OCI-LY7 (cell line): ENCODE results near the gene ANO6.

ENCODE experiments used
- CTCF ChIP-seq: fragments of 200-600 bp; sonication (generic); conservative IDR thresholded peaks from 2 replicates; pipeline ENCODE4 v1.5.1; 2014; ENCODE audit warnings: mild to moderate bottlenecking, antibody characterized with exemption, low read length, moderate library complexity, mixed read lengths
- EZH2phosphoT487 ChIP-seq: fragments of 200-600 bp; sonication (generic); IDR thresholded peaks from 2 replicates; pipeline ENCODE4 v1.6.1; 2018; ENCODE audit warnings: low read depth, borderline replicate concordance, mild to moderate bottlenecking, mixed run types, antibody characterized with exemption, low read length, moderate library complexity, mixed read lengths

- TF ChIP-seq CTCF (no peak), EZH2phosphoT487 (no peak)
Measured at GRCh38 chr12:45423931-45424330, 208.0 kb downstream of the ANO6 start.
